HG03135 (cell line): ENCODE measurements around the gene CDCP2.
"Not testable (repeated sequence)": the region's sequence is repeated elsewhere in the genome, so short reads cannot be mapped to it uniquely, and the experiment has no call there.

ENCODE experiments used
- ATAC-seq: cut with Tn5 transposase; IDR thresholded peaks from one replicate; pipeline ENCODE4 v1.9.1; 2021; ENCODE audit warnings: mild to moderate bottlenecking, moderate library complexity; ENCODE audit not compliant: unreplicated experiment

CDCP2 gene

GRCh38 chr1:54094730-54095105, 58.1 kb downstream of the CDCP2 start:
- ATAC-seq, result not testable (repeated sequence)

- no peak for ATAC-seq
These were observed 58.6 kb downstream of the CDCP2 start for GRCh38 chr1:54094001-54094729.

- ATAC-seq, result no peak
These were observed 61.1 kb downstream of the CDCP2 start for GRCh38 chr1:54091666-54092065.

- ATAC-seq, result no peak
These were observed 64.4 kb downstream of the CDCP2 start for GRCh38 chr1:54088385-54088784.

- no peak for ATAC-seq
These were observed 66.0 kb downstream of the CDCP2 start for GRCh38 chr1:54086754-54087153.

GRCh38 chr1:54084794-54085193, 68.0 kb downstream of the CDCP2 start:
- no peak for ATAC-seq
